ENCODE results near the gene SGMS2.

DNA sequence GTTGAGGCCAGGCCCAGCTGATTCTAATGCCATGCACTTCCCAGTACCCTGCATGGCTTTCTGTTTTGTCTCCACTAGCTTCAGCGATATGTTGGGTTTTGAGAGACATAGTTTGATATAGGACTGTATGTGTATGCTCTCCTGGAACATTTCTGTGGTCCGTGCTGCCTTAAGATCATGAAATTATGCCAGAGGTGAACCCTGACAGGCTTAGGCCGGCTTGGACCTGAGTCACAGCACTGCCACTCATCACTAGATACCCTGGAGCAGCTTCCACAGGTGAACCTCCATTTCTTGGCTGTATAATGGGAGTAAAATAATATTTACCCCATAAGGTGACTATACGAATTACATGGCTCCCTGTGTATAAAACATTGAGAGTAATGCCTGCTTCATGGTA is 6.4 kb downstream of the SGMS2 start:
- TF ChIP-seq, protein P1, sequence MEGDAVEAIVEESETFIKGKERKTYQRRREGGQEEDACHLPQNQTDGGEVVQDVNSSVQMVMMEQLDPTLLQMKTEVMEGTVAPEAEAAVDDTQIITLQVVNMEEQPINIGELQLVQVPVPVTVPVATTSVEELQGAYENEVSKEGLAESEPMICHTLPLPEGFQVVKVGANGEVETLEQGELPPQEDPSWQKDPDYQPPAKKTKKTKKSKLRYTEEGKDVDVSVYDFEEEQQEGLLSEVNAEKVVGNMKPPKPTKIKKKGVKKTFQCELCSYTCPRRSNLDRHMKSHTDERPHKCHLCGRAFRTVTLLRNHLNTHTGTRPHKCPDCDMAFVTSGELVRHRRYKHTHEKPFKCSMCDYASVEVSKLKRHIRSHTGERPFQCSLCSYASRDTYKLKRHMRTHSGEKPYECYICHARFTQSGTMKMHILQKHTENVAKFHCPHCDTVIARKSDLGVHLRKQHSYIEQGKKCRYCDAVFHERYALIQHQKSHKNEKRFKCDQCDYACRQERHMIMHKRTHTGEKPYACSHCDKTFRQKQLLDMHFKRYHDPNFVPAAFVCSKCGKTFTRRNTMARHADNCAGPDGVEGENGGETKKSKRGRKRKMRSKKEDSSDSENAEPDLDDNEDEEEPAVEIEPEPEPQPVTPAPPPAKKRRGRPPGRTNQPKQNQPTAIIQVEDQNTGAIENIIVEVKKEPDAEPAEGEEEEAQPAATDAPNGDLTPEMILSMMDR (IDR thresholded peaks at IDR 0.05): no peak
- no peak for TF ChIP-seq POLR2A (IDR thresholded peaks at IDR 0.05)
